ENCODE measurements around the gene NTN1. TPM values are rescaled to one million over a fixed set of nuclear protein-coding genes. Genes with fewer than 3 reads are reported as not detected.

NTN1 gene
- total RNA-seq, 1 experiment from 2014 or later = 17.7 TPM

DNA sequence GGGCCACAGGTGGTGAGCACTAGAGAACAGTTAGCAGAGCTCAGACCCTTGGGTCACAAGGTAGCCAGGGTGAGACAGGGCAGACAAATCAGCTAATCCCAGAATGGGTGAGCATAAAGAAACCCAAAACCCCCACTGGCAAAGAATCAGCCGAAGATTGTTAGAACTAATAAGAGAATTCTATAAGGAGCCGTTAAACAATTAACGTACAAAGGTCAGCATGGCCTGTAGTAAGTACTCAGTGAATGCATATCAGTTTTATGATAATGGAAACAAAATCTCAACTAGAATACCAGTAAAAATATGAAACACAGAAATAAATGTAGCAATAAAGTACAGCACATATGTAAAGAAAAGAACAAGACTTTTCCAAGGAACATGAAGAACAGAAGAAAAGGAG lies 168.6 kb downstream of the NTN1 start:
- no peaks in the 10 kb centered on the region for H4K20me1 ChIP-seq (ENCODE audit: insufficient read depth)
- intact Hi-C loops (cut with micrococcal nuclease; ENCODE audit: unreplicated experiment) = no loop called here
- no peaks in the 10 kb centered on the region for H3K9me2 ChIP-seq (ENCODE audit: insufficient read depth)
- CTCF ChIA-PET = no interaction called here
- H3F3A ChIP-seq (ENCODE audit: insufficient read depth, low read depth) = no peaks in the 10 kb centered on the region
- POLR2A ChIA-PET (ENCODE audit: unreplicated experiment) = no interaction called here
- no peaks in the 10 kb centered on the region for H3K36me3 ChIP-seq (ENCODE audit: low read depth)
- no peak for TF ChIP-seq EZH2 (IDR thresholded peaks at IDR 0.05; ENCODE audit: low read depth)
- TF ChIP-seq, protein P1, sequence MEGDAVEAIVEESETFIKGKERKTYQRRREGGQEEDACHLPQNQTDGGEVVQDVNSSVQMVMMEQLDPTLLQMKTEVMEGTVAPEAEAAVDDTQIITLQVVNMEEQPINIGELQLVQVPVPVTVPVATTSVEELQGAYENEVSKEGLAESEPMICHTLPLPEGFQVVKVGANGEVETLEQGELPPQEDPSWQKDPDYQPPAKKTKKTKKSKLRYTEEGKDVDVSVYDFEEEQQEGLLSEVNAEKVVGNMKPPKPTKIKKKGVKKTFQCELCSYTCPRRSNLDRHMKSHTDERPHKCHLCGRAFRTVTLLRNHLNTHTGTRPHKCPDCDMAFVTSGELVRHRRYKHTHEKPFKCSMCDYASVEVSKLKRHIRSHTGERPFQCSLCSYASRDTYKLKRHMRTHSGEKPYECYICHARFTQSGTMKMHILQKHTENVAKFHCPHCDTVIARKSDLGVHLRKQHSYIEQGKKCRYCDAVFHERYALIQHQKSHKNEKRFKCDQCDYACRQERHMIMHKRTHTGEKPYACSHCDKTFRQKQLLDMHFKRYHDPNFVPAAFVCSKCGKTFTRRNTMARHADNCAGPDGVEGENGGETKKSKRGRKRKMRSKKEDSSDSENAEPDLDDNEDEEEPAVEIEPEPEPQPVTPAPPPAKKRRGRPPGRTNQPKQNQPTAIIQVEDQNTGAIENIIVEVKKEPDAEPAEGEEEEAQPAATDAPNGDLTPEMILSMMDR (conservative IDR thresholded peaks at IDR 0.05) = no peak
- H3K27me3 ChIP-seq (ENCODE audit: insufficient read depth, low read depth) = no peaks in the 10 kb centered on the region
- no peak overlapping the region for H3K4me2 ChIP-seq
- no peaks in the 10 kb centered on the region for H3K79me2 ChIP-seq (ENCODE audit: low read depth)
- no peaks in the 10 kb centered on the region for H3K4me1 ChIP-seq (replicated peaks; ENCODE audit: insufficient read depth)
- H3K4me3 ChIP-seq = no peak overlapping the region
- DNase-seq = no peak
- BruUV-seq (replicated peaks) = no TSS peak
- H2AFZ ChIP-seq = no peak overlapping the region
- H3K9me3 ChIP-seq (ENCODE audit: insufficient read depth, low read depth) = no peaks in the 10 kb centered on the region
- no peak overlapping the region for H3K27ac ChIP-seq

DNA sequence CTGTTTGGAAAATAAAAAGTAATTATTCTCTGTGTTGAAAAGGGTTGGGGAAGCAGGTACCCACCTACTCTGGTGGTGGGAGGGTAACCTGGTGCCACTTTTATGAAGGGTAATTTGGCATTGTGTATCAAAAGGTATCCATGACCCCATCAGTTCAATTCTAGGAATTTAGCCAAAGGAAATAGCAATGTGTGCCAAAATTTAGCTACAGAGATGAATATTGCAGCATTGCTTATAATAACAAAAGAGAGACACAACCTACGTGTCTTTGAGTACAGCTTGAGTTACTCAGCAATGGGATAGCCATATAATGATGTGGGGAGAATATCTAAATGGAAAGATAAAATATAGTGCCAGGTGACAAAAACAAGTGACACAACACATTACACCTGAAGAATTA lies 170.7 kb downstream of the NTN1 start:
- H3K27me3 ChIP-seq (ENCODE audit: insufficient read depth, low read depth) = no peaks in the 10 kb centered on the region
- peaks cover 12% of the 10 kb centered on the region for H3K4me1 ChIP-seq (replicated peaks; ENCODE audit: insufficient read depth)
- H4K20me1 ChIP-seq (ENCODE audit: insufficient read depth) = no peaks in the 10 kb centered on the region
- BruUV-seq (replicated peaks) = no TSS peak
- TF ChIP-seq, protein P1 (conservative IDR thresholded peaks at IDR 0.05) = no peak
- TF ChIP-seq EZH2 (IDR thresholded peaks at IDR 0.05; ENCODE audit: low read depth) = no peak
- H3K9me2 ChIP-seq (ENCODE audit: insufficient read depth) = no peaks in the 10 kb centered on the region
- H3F3A ChIP-seq (ENCODE audit: insufficient read depth, low read depth) = peaks cover 5% of the 10 kb centered on the region; the same call in 1 of the 2 replicates
- POLR2A ChIA-PET (ENCODE audit: unreplicated experiment) = no interaction called here
- no peak overlapping the region for H3K4me3 ChIP-seq
- no peaks in the 10 kb centered on the region for H3K79me2 ChIP-seq (ENCODE audit: low read depth)
- no peak overlapping the region for H3K4me2 ChIP-seq
- CTCF ChIA-PET = interaction anchor here (0.6 kb wide), 1 partner anchor 584 kb away, joined by 6 read pairs; no protein-coding TSS in a partner anchor
- DNase-seq = no peak
- H2AFZ ChIP-seq = no peak overlapping the region
- no peak overlapping the region for H3K27ac ChIP-seq
- H3K9me3 ChIP-seq (ENCODE audit: insufficient read depth, low read depth) = no peaks in the 10 kb centered on the region
- no peaks in the 10 kb centered on the region for H3K36me3 ChIP-seq (ENCODE audit: low read depth)
- intact Hi-C loops (cut with micrococcal nuclease; ENCODE audit: unreplicated experiment) = no loop called here

DNA sequence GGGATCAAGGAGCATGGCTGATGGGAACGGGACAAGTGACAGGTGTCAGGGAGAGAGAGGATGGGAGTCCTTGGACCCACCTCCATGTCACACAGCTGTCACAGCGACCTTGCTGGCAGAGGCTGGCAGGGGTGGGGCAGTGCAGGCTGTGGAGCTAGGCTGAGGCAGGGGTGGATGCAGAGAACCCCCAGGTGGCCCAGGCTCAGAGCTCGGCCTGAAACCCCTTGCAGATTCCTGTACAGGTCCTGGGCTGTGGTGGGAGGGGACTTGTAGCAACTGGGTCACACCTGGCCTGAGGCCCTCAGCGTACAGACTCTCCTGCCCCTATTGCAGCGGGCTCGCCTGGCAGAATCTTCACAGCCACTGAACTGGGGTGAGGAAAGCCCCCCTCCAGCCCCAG lies 174.1 kb downstream of the NTN1 start:
- no peaks in the 10 kb centered on the region for H3K79me2 ChIP-seq (ENCODE audit: low read depth)
- DNase-seq = no peak
- no TSS peak for BruUV-seq (replicated peaks)
- no peak overlapping the region for H3K4me2 ChIP-seq
- H3K27ac ChIP-seq = no peak overlapping the region
- ChIA-PET POLR2A (ENCODE audit: unreplicated experiment) (no interaction called here), CTCF (interaction anchor here (0.6 kb wide), 1 partner anchor 151 kb away, joined by 4 read pairs; no protein-coding TSS in a partner anchor)
- intact Hi-C loops (cut with micrococcal nuclease; ENCODE audit: unreplicated experiment) = loop anchor here (5.0 kb wide), 2 partner anchors 123 to 198 kb away; no protein-coding TSS in a partner anchor
- no peak overlapping the region for H3K4me3 ChIP-seq
- no peaks in the 10 kb centered on the region for H3K9me3 ChIP-seq (ENCODE audit: insufficient read depth, low read depth)
- no peaks in the 10 kb centered on the region for H4K20me1 ChIP-seq (ENCODE audit: insufficient read depth)
- no peaks in the 10 kb centered on the region for H3K9me2 ChIP-seq (ENCODE audit: insufficient read depth)
- TF ChIP-seq, protein P1 (conservative IDR thresholded peaks at IDR 0.05) = no peak
- TF ChIP-seq EZH2 (IDR thresholded peaks at IDR 0.05; ENCODE audit: low read depth) = no peak
- no peak overlapping the region for H2AFZ ChIP-seq
- peaks cover 10% of the 10 kb centered on the region; the same call in 1 of the 2 replicates for H3F3A ChIP-seq (ENCODE audit: insufficient read depth, low read depth)
- peaks cover 14% of the 10 kb centered on the region for H3K4me1 ChIP-seq (replicated peaks; ENCODE audit: insufficient read depth)
- H3K27me3 ChIP-seq (ENCODE audit: insufficient read depth, low read depth) = no peaks in the 10 kb centered on the region
- H3K36me3 ChIP-seq (ENCODE audit: low read depth) = no peaks in the 10 kb centered on the region

Measured in PC-9 (cell line).